ENCODE measurements around the gene KPNA5. TPM values are rescaled to one million over a fixed set of nuclear protein-coding genes. Genes with fewer than 3 reads are reported as not detected.
"Not testable (repeated sequence)": the region's sequence is repeated elsewhere in the genome, so short reads cannot be mapped to it uniquely, and the experiment has no call there.

KPNA5 gene
- total and polyA plus RNA-seq, 7 experiments from 2014 or later: 11.0 to 78.2 (median 34.1) TPM

- POLR2A ChIA-PET: no interaction called here
Observed at GRCh38 chr6:116661594-116661993, 19.4 kb upstream of the KPNA5 start.

GRCh38 chr6:116662202-116662601 lies 18.8 kb upstream of the KPNA5 start:
- Mint-ChIP-seq H3K9me3 (no peaks in the 10 kb centered on the region), H3K27me3 (no peaks in the 10 kb centered on the region), H3K4me3 (peak overlapping the region in 4 of 10 donors; percentile 4 to 53 (median 10)), H3K4me1 (peaks cover 37 to 63% (median 61%) of the 10 kb centered on the region in 7 donors), H3K27ac (peak overlapping the region in 3 of 9 donors; percentile 1 to 60 (median 8)), H3K36me3 (peaks cover 6 to 24% (median 11%) of the 10 kb centered on the region in 5 donors)
- Histone ChIP-seq H3K9me3 (ENCODE audit: control insufficient read depth in 2 of 3, low read length in 3 of 3) (no peaks in the 10 kb centered on the region), H3K4me3 (ENCODE audit: low read length) (no peak overlapping the region), H3K27me3 (ENCODE audit: control insufficient read depth in 2 of 2, insufficient read depth in 2 of 2, low read length in 2 of 2) (no peaks in the 10 kb centered on the region), H3K36me3 (ENCODE audit: control insufficient read depth in 2 of 3, insufficient read depth in 3 of 3, low read length in 3 of 3) (peaks cover 0 to 10% (median 7%) of the 10 kb centered on the region in 3 experiments), H3K4me1 (ENCODE audit: control insufficient read depth in 2 of 2, insufficient read depth in 2 of 2, low read length in 2 of 2) (peaks cover 19 to 21% of the 10 kb centered on the region in 2 donors), H3K27ac (ENCODE audit: low read depth, low read length) (no peak overlapping the region)
- no peak for DNase-seq
- CTCF ChIA-PET: no interaction called here
- no peak for ATAC-seq
- intact Hi-C loops (cut with micrococcal nuclease): loop anchor here in 1 of 2 donors (5.0 to 10.0 kb wide), 2 partner anchors 35 to 1013 kb away; partner anchors contain the start of gene NUS1
- POLR2A ChIA-PET: no interaction called here

More at GRCh38 chr6:116661594-116661993, 19.4 kb upstream of the KPNA5 start:
- Mint-ChIP-seq H3K27ac (peak overlapping the region in 2 of 9 donors; percentile 1 to 38), H3K4me1 (peaks cover 33 to 57% (median 54%) of the 10 kb centered on the region in 7 donors), H3K9me3 (no peaks in the 10 kb centered on the region), H3K27me3 (no peaks in the 10 kb centered on the region), H3K4me3 (peak overlapping the region in 2 of 10 donors; percentile 5 to 15), H3K36me3 (peaks cover 6 to 30% (median 11%) of the 10 kb centered on the region in 5 donors)
- Histone ChIP-seq H3K4me3 (ENCODE audit: low read length) (no peak overlapping the region), H3K9me3 (ENCODE audit: control insufficient read depth in 2 of 3, low read length in 3 of 3) (no peaks in the 10 kb centered on the region), H3K36me3 (ENCODE audit: control insufficient read depth in 2 of 3, insufficient read depth in 3 of 3, low read length in 3 of 3) (peaks cover 0 to 10% (median 7%) of the 10 kb centered on the region in 3 experiments), H3K27me3 (ENCODE audit: control insufficient read depth in 2 of 2, insufficient read depth in 2 of 2, low read length in 2 of 2) (no peaks in the 10 kb centered on the region), H3K27ac (ENCODE audit: low read depth, low read length) (no peak overlapping the region), H3K4me1 (ENCODE audit: control insufficient read depth in 2 of 2, insufficient read depth in 2 of 2, low read length in 2 of 2) (peaks cover 16 to 18% of the 10 kb centered on the region in 2 donors)
- intact Hi-C loops (cut with micrococcal nuclease): loop anchor here in 1 of 2 donors (5.0 to 10.0 kb wide), 2 partner anchors 36 to 1013 kb away; partner anchors contain the start of gene NUS1
- CTCF ChIA-PET: interaction anchor here (1.2 kb wide), 1 partner anchor 18 kb away, joined by 3 read pairs; no protein-coding TSS in a partner anchor
- DNase-seq: no peak
- ATAC-seq: no peak

GRCh38 chr6:116663308-116663707 lies 17.7 kb upstream of the KPNA5 start:
- Histone ChIP-seq H3K4me3 (ENCODE audit: low read length) (no peak overlapping the region), H3K27me3 (ENCODE audit: control insufficient read depth in 2 of 2, insufficient read depth in 2 of 2, low read length in 2 of 2) (no peaks in the 10 kb centered on the region), H3K36me3 (ENCODE audit: control insufficient read depth in 2 of 3, insufficient read depth in 3 of 3, low read length in 3 of 3) (peaks cover 0 to 7% (median 2%) of the 10 kb centered on the region in 3 experiments), H3K27ac (ENCODE audit: low read depth, low read length) (no peak overlapping the region), H3K4me1 (ENCODE audit: control insufficient read depth in 2 of 2, insufficient read depth in 2 of 2, low read length in 2 of 2) (peaks cover 24 to 26% of the 10 kb centered on the region in 2 donors), H3K9me3 (ENCODE audit: control insufficient read depth in 2 of 3, low read length in 3 of 3) (no peaks in the 10 kb centered on the region)
- peaks cover 45 to 73% (median 71%) of the 10 kb centered on the region in 7 donors for H3K4me1 Mint-ChIP-seq
- peak overlapping the region in 1 of 10 donors; percentile 5 for H3K4me3 Mint-ChIP-seq
- ChIA-PET CTCF (no interaction called here), POLR2A (interaction anchor here (1.5 kb wide), 1 partner anchor 17 kb away, joined by 3 read pairs; no protein-coding TSS in a partner anchor)
- H3K27me3 Mint-ChIP-seq: no peaks in the 10 kb centered on the region
- no peaks in the 10 kb centered on the region for H3K9me3 Mint-ChIP-seq
- peak overlapping the region in 3 of 9 donors; percentile 21 to 80 (median 57) for H3K27ac Mint-ChIP-seq
- peaks cover 4 to 20% (median 11%) of the 10 kb centered on the region in 5 donors for H3K36me3 Mint-ChIP-seq
- intact Hi-C loops (cut with micrococcal nuclease): loop anchor here in 1 of 2 donors (5.0 to 10.0 kb wide), 2 partner anchors 34 to 1011 kb away; partner anchors contain the start of gene NUS1
- no peak for ATAC-seq
- DNase-seq: no peak

- H3K9me3 Mint-ChIP-seq; CTCF ChIA-PET; H3K27me3 ChIP-seq (ENCODE audit: control insufficient read depth in 2 of 2, insufficient read depth in 2 of 2, low read length in 2 of 2); H3K36me3 ChIP-seq (ENCODE audit: control insufficient read depth in 2 of 3, insufficient read depth in 3 of 3, low read length in 3 of 3); H3K27me3 Mint-ChIP-seq; ATAC-seq; H3K27ac ChIP-seq (ENCODE audit: low read depth, low read length); DNase-seq; H3K4me3 ChIP-seq (ENCODE audit: low read length); H3K9me3 ChIP-seq (ENCODE audit: control insufficient read depth in 2 of 3, low read length in 3 of 3): not testable (repeated sequence)
- Mint-ChIP-seq H3K4me1 (peaks cover 45 to 78% (median 71%) of the 10 kb centered on the region in 7 donors), H3K4me3 (peak overlapping the region in 7 of 10 donors; percentile 4 to 99 (median 33)), H3K36me3 (peaks cover 0 to 20% (median 11%) of the 10 kb centered on the region in 5 donors), H3K27ac (peak overlapping the region in 1 of 9 donors; percentile 39)
- H3K4me1 ChIP-seq (ENCODE audit: control insufficient read depth in 2 of 2, insufficient read depth in 2 of 2, low read length in 2 of 2): peaks cover 24 to 26% of the 10 kb centered on the region in 2 donors
- POLR2A ChIA-PET: interaction anchor here (1.5 to 2.4 kb wide), 2 partner anchors 16 to 93 kb away, joined by 3 to 8 read pairs; partner anchors contain the start of gene RWDD1
- intact Hi-C loops (cut with micrococcal nuclease): loop anchor here in 1 of 2 donors (5.0 to 10.0 kb wide), 2 partner anchors 33 to 1011 kb away; partner anchors contain the start of gene NUS1
Observed at GRCh38 chr6:116664169-116664568, 16.8 kb upstream of the KPNA5 start.

- Histone ChIP-seq H3K4me3 (ENCODE audit: low read length) (no peak overlapping the region), H3K27ac (ENCODE audit: low read depth, low read length) (no peak overlapping the region), H3K4me1 (ENCODE audit: control insufficient read depth in 2 of 2, insufficient read depth in 2 of 2, low read length in 2 of 2) (peaks cover 24 to 26% of the 10 kb centered on the region in 2 donors), H3K36me3 (ENCODE audit: control insufficient read depth in 2 of 3, insufficient read depth in 3 of 3, low read length in 3 of 3) (no peaks in the 10 kb centered on the region), H3K9me3 (ENCODE audit: control insufficient read depth in 2 of 3, low read length in 3 of 3) (no peaks in the 10 kb centered on the region), H3K27me3 (ENCODE audit: control insufficient read depth in 2 of 2, insufficient read depth in 2 of 2, low read length in 2 of 2) (no peaks in the 10 kb centered on the region)
- ATAC-seq: no peak
- POLR2A ChIA-PET: interaction anchor here (0.6 to 4.8 kb wide), 3 partner anchors 16 to 95 kb away, joined by 4 to 44 read pairs (median 8); partner anchors contain the start of genes KPNA5 and RWDD1
- intact Hi-C loops (cut with micrococcal nuclease): loop anchor here (5.0 to 10.0 kb wide), 5 partner anchors 388 to 1012 kb away; partner anchors contain the start of genes NUS1 (in 2 of the 2), NT5DC1 (in 1 of the 2), TSPYL1 (in 1 of the 2) and TSPYL4 (in 1 of the 2)
- Mint-ChIP-seq H3K27me3 (peaks cover 0 to 3% (median 0%) of the 10 kb centered on the region in 5 donors), H3K36me3 (peaks cover 0 to 16% (median 6%) of the 10 kb centered on the region in 5 donors), H3K9me3 (no peaks in the 10 kb centered on the region), H3K27ac (peak overlapping the region in 1 of 9 donors; percentile 32), H3K4me1 (peaks cover 41 to 71% (median 60%) of the 10 kb centered on the region in 7 donors), H3K4me3 (peak overlapping the region; percentile 10 to 99 (median 56))
- DNase-seq: no peak
- CTCF ChIA-PET: interaction anchor here (0.7 kb wide), 1 partner anchor 31 kb away, joined by 3 read pairs; no protein-coding TSS in a partner anchor
Observed at GRCh38 chr6:116665464-116665863, 15.5 kb upstream of the KPNA5 start.

- H3K9me3 Mint-ChIP-seq: no peaks in the 10 kb centered on the region
- Histone ChIP-seq H3K27ac (ENCODE audit: low read depth, low read length) (no peak overlapping the region), H3K9me3 (ENCODE audit: control insufficient read depth in 2 of 3, low read length in 3 of 3) (no peaks in the 10 kb centered on the region), H3K4me1 (ENCODE audit: control insufficient read depth in 2 of 2, insufficient read depth in 2 of 2, low read length in 2 of 2) (peaks cover 22 to 24% of the 10 kb centered on the region in 2 donors), H3K36me3 (ENCODE audit: control insufficient read depth in 2 of 3, insufficient read depth in 3 of 3, low read length in 3 of 3) (no peaks in the 10 kb centered on the region), H3K27me3 (ENCODE audit: control insufficient read depth in 2 of 2, insufficient read depth in 2 of 2, low read length in 2 of 2) (no peaks in the 10 kb centered on the region), H3K4me3 (ENCODE audit: low read length) (no peak overlapping the region)
- peak overlapping the region; percentile 2 to 99 (median 53) for H3K4me3 Mint-ChIP-seq
- peak overlapping the region in 2 of 9 donors; percentile 55 for H3K27ac Mint-ChIP-seq
- H3K36me3 Mint-ChIP-seq: peaks cover 0 to 16% (median 4%) of the 10 kb centered on the region in 5 donors
- DNase-seq (no peak), ATAC-seq (no peak)
- peaks cover 0 to 11% (median 0%) of the 10 kb centered on the region in 5 donors for H3K27me3 Mint-ChIP-seq
- ChIA-PET CTCF (no interaction called here), POLR2A (interaction anchor here (0.7 to 4.8 kb wide), 3 partner anchors 9 to 17 kb away, joined by 3 to 44 read pairs (median 5); partner anchors contain the start of gene KPNA5)
- peaks cover 37 to 63% (median 53%) of the 10 kb centered on the region in 7 donors for H3K4me1 Mint-ChIP-seq
- intact Hi-C loops (cut with micrococcal nuclease): loop anchor here (5.0 to 10.0 kb wide), 5 partner anchors 390 to 1010 kb away; partner anchors contain the start of genes NUS1 (in 2 of the 2), NT5DC1 (in 1 of the 2), TSPYL1 (in 1 of the 2) and TSPYL4 (in 1 of the 2)
Observed at GRCh38 chr6:116666869-116667268, 14.1 kb upstream of the KPNA5 start.
